GM12872 (cell line): Measurements from ENCODE around the gene LRMDA.

Source experiments
- CTCF ChIP-seq: IDR thresholded peaks from 3 replicates; pipeline ENCODE4 v1.5.1; 2011; ENCODE audit warnings: low read depth, mild to moderate bottlenecking, low read length, moderate library complexity; ENCODE audit not compliant: insufficient read depth

LRMDA gene

GRCh38 chr10:76509446-76509845, 1078.0 kb downstream of the LRMDA start:
- no peak for TF ChIP-seq CTCF

DNA sequence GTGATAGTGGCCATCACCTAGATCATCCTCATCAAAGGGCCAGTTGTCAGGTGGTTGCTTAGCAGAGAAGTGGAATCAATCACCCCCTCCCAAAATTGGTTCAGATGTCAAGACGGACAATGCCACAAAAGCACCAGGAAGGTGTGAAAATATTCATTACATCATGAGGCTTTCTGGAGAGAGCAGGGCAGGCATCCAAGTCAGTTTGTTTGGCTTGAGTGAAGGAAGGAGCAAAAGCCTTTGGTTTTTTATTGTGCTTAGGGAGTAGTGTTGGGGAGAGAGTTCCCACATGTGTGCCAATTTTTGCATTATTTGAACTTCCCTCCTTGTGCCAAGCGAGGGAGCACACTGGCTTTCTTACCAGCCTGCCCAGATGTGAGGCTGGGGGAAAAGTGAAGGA, 1082.9 kb downstream of the LRMDA start:
- TF ChIP-seq CTCF: no peak

DNA sequence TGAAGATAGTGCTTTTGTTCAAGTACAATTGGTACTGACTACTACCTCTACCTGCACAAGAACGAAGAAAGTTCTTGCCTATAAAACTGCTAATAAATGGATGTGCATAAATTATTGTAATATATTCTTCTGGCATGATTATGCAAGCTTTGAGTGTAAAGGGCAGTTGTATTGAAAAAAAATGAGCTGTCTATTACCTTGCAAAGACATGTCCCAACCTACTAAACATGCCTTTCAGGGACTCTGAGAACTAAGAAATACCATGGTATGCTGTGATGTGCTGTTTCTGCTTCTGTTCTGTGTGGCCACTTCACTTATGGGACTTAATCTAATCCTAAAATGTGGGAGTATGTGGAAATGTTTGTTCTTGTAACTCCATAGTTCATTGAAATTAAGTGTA, 1083.4 kb downstream of the LRMDA start:
- no peak for TF ChIP-seq CTCF

DNA sequence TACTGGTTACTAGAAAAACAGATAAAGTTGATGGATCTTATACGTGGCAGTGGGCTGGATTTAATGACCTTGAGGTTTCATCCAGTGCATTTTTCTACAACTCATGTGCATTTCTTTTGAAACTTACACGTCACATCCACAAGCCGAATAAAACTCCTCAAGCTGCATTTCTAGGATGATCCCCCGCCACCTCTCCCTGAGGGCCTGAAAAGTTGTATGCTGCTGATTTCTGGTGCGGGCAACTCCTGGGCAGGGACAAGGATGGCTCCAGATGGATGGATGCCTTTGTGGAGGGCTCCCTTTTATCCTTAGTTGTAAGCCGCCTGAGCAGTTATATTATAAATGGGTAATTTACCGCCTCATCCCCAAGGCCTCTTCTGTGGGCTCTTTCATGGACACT, 1091.1 kb downstream of the LRMDA start:
- no peak for TF ChIP-seq CTCF

DNA sequence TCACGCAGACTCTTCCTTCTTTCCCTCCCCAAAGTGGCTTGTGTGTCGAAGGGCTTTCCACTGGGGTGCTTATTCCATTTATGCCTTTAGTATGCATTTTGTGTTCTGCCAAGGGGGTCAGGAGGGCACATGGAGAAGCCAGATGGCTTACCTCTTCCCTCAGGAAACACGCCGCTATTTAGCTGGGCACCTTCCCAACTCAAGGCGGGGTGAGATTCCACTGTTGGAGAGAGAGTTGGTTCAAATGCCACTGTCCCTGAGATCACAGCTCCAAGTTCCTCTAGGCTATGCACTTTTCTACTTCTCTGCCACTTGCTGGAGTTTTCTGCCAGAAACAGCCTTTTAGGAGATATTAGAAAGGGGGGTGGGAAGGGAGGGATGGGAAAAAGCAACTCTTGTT, 1091.8 kb downstream of the LRMDA start:
- TF ChIP-seq CTCF: no peak

GRCh38 chr10:76523791-76524351, 1092.4 kb downstream of the LRMDA start:
- TF ChIP-seq CTCF: no peak

DNA sequence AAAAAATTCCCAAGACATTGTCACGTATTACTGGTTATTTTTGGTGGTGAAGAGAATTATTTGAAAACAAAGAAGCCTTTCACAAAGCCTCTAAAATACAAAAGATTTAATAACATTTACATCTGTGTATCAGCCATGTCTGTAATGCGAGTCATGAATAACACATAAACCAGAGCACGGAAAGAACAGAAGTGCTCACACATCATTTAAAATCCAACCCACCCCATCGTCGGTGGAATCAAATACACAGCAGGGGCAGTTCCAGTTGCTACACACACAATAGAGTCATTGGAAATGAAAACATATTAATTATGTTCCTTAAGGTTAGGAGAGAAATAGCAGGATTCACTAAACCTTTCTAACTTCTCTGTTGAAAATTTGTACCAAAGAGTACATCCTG, 1108.9 kb downstream of the LRMDA start:
- TF ChIP-seq CTCF: no peak
